Left lung (tissue), 10 donors: ENCODE results near the gene HPN. TPM values are rescaled to one million over a fixed set of nuclear protein-coding genes. Genes with fewer than 3 reads are reported as not detected.
"Not testable (repeated sequence)": the region's sequence is repeated elsewhere in the genome, so short reads cannot be mapped to it uniquely, and the experiment has no call there.

Source experiments
- ATAC-seq: fragments of 200-7000 bp; cut with Tn5 transposase; one replicate; pipeline ENCODE4 v1.9.1; 2020; ENCODE audit warnings: moderate library complexity
- DNase-seq, 4 donors: peaks; one replicate each; pipeline ENCODE4 v3.0.0-alpha.2; 2013 to 2020
- H3K27ac ChIP-seq, 2 donors: fragments of 200-600 bp; sonication (generic) in 1 of 2; one replicate each; pipeline versions ENCODE4 v1.5.0 to v1.8.0; 2020 to 2021
- H3K27me3 ChIP-seq, 2 donors: fragments of 200-600 bp; sonication (generic) in 1 of 2; one replicate each; pipeline versions ENCODE4 v1.5.0 to v1.8.0; 2020 to 2021
- H3K36me3 ChIP-seq, 2 donors: fragments of 200-600 bp; sonication (generic) in 1 of 2; one replicate each; pipeline versions ENCODE4 v1.5.0 to v1.8.0; 2020 to 2021
- H3K4me1 ChIP-seq, 2 donors: fragments of 200-600 bp; one replicate each; pipeline ENCODE4 v1.8.0; 2021
- H3K4me3 ChIP-seq, 2 donors: fragments of 200-600 bp; sonication (generic) in 1 of 2; one replicate each; pipeline versions ENCODE4 v1.5.0 to v1.8.0; 2020 to 2021; ENCODE audit warnings: mild to moderate bottlenecking in 1 of 2
- H3K9me3 ChIP-seq, 2 donors: fragments of 200-600 bp; sonication (generic) in 1 of 2; one replicate each; pipeline versions ENCODE4 v1.5.0 to v1.8.0; 2020 to 2021
- CTCF ChIP-seq, 2 donors: fragments of 200-600 bp; sonication (generic) in 1 of 2; IDR thresholded peaks; one replicate each; pipeline versions ENCODE4 v1.5.0 to v1.8.0; 2021; ENCODE audit warnings: antibody characterized with exemption in 2 of 2
- intact Hi-C, 2 donors: fragments of 100-400 bp; cut with DNase I; formaldehyde crosslinking; loops; one replicate each; pipeline versions ENCODE4 v1.11.2 to v1.14.2; 2022
- polyA plus RNA-seq, 6 donors: library from polyadenylated mRNA; unstranded; fragments of 120-200 nt; gene quantifications; one replicate each; pipeline ENCODE4 v1.2.1, GENCODE V29; 2013; ENCODE audit not compliant: insufficient read length in 6 of 6
- total RNA-seq, 2 donors: library from RNA; stranded (reverse); fragmentation: NEBNext Ultra II Directional; extraction: Animal tissue kit (Norgen Biotek cat#: 25700); gene quantifications; one replicate each; pipeline ENCODE4 v1.2.1, GENCODE V29; 2021
- donor health status: DM: no; HTN: yes; CAD: no.
- donor health status: DM: no; HTN: no; CAD: no.

HPN gene
- total and polyA plus RNA-seq, 8 donors, result 16.8 to 44.7 (median 32.2) TPM

- peaks cover 0 to 82% of the 10 kb centered on the region in 2 donors for H3K36me3 ChIP-seq
Measured at GRCh38 chr19:35011091-35011689, 30.3 kb upstream of the HPN start.

GRCh38 chr19:35011737-35012682 is 29.5 kb upstream of the HPN start:
- no peak for TF ChIP-seq CTCF (IDR thresholded peaks at IDR 0.05)
- no peaks in the 10 kb centered on the region for H3K9me3 ChIP-seq
- H3K27ac ChIP-seq, result peak overlapping the region in 1 of 2 donors; percentile 97
- peak; percentile 8 for ATAC-seq
- intact Hi-C loops, result loop anchor here in 1 of 2 donors (5.0 kb wide), 1 partner anchor 40 kb away; no protein-coding TSS in a partner anchor
- peaks cover 13 to 85% of the 10 kb centered on the region in 2 donors for H3K4me1 ChIP-seq
- H3K4me3 ChIP-seq, result no peak overlapping the region
- H3K36me3 ChIP-seq, result peaks cover 0 to 84% of the 10 kb centered on the region in 2 donors
- DNase-seq, result no peak
- no peaks in the 10 kb centered on the region for H3K27me3 ChIP-seq

More at GRCh38 chr19:35011091-35011689, 30.3 kb upstream of the HPN start:
- ATAC-seq, result no peak
- Histone ChIP-seq H3K4me1 (peaks cover 18 to 90% of the 10 kb centered on the region in 2 donors), H3K4me3 (no peak overlapping the region), H3K27ac (peak overlapping the region in 1 of 2 donors; percentile 97), H3K27me3 (no peaks in the 10 kb centered on the region), H3K9me3 (no peaks in the 10 kb centered on the region)
- DNase-seq, result no peak
- no peak for TF ChIP-seq CTCF (IDR thresholded peaks at IDR 0.05)
- intact Hi-C loops, result loop anchor here in 1 of 2 donors (5.0 kb wide), 1 partner anchor 39 kb away; no protein-coding TSS in a partner anchor

GRCh38 chr19:35013041-35013819 is 28.3 kb upstream of the HPN start:
- Histone ChIP-seq H3K9me3 (no peaks in the 10 kb centered on the region), H3K4me3 (no peak overlapping the region), H3K27me3 (no peaks in the 10 kb centered on the region), H3K4me1 (peaks cover 6 to 77% of the 10 kb centered on the region in 2 donors), H3K27ac (peak overlapping the region in 1 of 2 donors; percentile 97), H3K36me3 (peaks cover 0 to 96% of the 10 kb centered on the region in 2 donors)
- TF ChIP-seq CTCF (IDR thresholded peaks at IDR 0.05), result peak; percentile 95 to 98
- peak; percentile 88 for ATAC-seq
- intact Hi-C loops, result loop anchor here in 1 of 2 donors (5.0 kb wide), 1 partner anchor 41 kb away; no protein-coding TSS in a partner anchor
- DNase-seq, result peak; percentile 38 to 93 (median 74)

GRCh38 chr19:35013820-35014754 is 27.4 kb upstream of the HPN start:
- H3K36me3 ChIP-seq, result peaks cover 0 to 96% of the 10 kb centered on the region in 2 donors
- peak overlapping the region; percentile 33 to 97 for H3K27ac ChIP-seq
- DNase-seq, result peak in 1 of 4 donors; percentile 50
- H3K27me3 ChIP-seq, result no peaks in the 10 kb centered on the region
- no peaks in the 10 kb centered on the region for H3K9me3 ChIP-seq
- TF ChIP-seq CTCF (IDR thresholded peaks at IDR 0.05), result no peak
- no peak overlapping the region for H3K4me3 ChIP-seq
- peak; percentile 7 for ATAC-seq
- intact Hi-C loops, result loop anchor here in 1 of 2 donors (5.0 kb wide), 1 partner anchor 42 kb away; no protein-coding TSS in a partner anchor
- H3K4me1 ChIP-seq, result peaks cover 6 to 69% of the 10 kb centered on the region in 2 donors

- DNase-seq, H3K4me3 ChIP-seq, H3K27me3 ChIP-seq, H3K9me3 ChIP-seq, ATAC-seq: not testable (repeated sequence)
- Histone ChIP-seq H3K27ac (peak overlapping the region in 1 of 2 donors; percentile 97), H3K36me3 (peaks cover 0 to 96% of the 10 kb centered on the region in 2 donors), H3K4me1 (peaks cover 6 to 63% of the 10 kb centered on the region in 2 donors)
- intact Hi-C loops, result loop anchor here in 1 of 2 donors (5.0 kb wide), 1 partner anchor 42 kb away; no protein-coding TSS in a partner anchor
Measured at GRCh38 chr19:35014774-35015173, 26.7 kb upstream of the HPN start.
